Measurements from ENCODE around the gene ADAT3. TPM values are rescaled to one million over a fixed set of nuclear protein-coding genes. Genes with fewer than 3 reads are reported as not detected.

ADAT3 gene
- total and polyA plus RNA-seq, 2 donors (not counting 1 experiment from before 2014, with no cell fraction given): 0.42 to 1.7 TPM

DNA sequence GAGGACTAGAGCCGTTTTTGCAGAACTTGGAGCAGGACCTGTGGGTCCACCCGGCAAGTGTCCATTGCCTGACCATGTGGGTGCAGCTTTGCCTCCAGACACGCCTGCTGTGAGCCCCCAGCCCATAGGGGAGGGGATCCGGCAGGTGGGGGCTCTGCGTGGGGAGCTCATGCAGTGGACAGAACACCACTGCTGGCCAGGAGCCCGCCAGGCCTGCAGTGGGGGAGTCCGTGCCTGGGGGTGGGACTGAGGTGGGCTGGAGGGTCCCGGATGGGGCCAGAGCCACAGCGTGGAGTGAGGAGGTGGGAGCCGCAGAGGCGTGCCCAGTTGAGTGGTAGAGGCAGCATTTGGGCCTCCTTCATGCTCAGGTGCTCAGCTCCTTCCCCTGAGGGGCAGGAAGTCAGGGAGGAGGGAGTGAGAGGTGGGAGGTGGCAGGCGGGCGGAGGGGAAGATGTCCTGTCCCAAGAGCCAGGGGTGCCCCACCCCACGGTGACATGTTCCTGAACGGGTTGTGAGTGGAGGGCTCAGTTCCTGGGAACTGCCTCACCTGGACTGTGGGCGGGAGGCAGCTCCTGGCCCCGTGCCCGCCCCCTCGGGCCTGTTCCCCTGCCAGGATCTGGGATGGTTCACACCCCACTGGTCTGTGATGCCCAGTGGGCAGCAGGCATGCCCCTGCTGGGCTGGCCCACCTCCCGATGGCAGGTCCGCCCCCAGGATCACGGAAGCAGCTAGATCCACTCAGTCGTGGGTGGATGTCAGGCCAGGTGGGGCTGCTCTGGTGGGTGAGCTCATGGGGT, 8.8 kb downstream of the ADAT3 start:
- Histone ChIP-seq H3K4me1 (ENCODE audit: control insufficient read depth, extremely low read depth, insufficient read depth, low read length) (peaks cover 2% of the 10 kb centered on the region), H3K36me3 (ENCODE audit: control insufficient read depth, insufficient read depth, low read length) (peaks cover 19% of the 10 kb centered on the region), H3K9ac (ENCODE audit: insufficient read depth, low read length) (no peak overlapping the region), H3K79me2 (ENCODE audit: control insufficient read depth, insufficient read depth, low read length) (peaks cover 41% of the 10 kb centered on the region), H3K4me2 (ENCODE audit: extremely low read depth, insufficient read depth, low read length) (no peak overlapping the region), H3K27me3 (ENCODE audit: control insufficient read depth, insufficient read depth, low read length) (no peaks in the 10 kb centered on the region), H3K4me3 (replicated peaks in 1 of 4; ENCODE audit: control extremely low read depth in 1 of 4, insufficient read depth in 1 of 4, low read depth in 3 of 4, low read length in 4 of 4) (no peak overlapping the region), H3K27ac (ENCODE audit: insufficient read depth, low read length) (no peak overlapping the region), H2AFZ (ENCODE audit: low read length) (no peak overlapping the region), H3K9me3 (ENCODE audit: control insufficient read depth, insufficient read depth, low read depth, low read length) (no peaks in the 10 kb centered on the region), H4K20me1 (ENCODE audit: control insufficient read depth, extremely low read depth, insufficient read depth, low read length) (no peaks in the 10 kb centered on the region)
- TF ChIP-seq EZH2 (IDR thresholded peaks at IDR 0.05; ENCODE audit: low read length, missing control alignments) (no peak), CTCF (conservative IDR thresholded peaks at IDR 0.05 in 1 of 2, IDR thresholded peaks at IDR 0.05 in 1 of 2; ENCODE audit: low read depth in 1 of 2, low read length in 2 of 2) (no peak)
- DNase-seq (ENCODE audit: low read depth in 2 of 2): no peak

DNA sequence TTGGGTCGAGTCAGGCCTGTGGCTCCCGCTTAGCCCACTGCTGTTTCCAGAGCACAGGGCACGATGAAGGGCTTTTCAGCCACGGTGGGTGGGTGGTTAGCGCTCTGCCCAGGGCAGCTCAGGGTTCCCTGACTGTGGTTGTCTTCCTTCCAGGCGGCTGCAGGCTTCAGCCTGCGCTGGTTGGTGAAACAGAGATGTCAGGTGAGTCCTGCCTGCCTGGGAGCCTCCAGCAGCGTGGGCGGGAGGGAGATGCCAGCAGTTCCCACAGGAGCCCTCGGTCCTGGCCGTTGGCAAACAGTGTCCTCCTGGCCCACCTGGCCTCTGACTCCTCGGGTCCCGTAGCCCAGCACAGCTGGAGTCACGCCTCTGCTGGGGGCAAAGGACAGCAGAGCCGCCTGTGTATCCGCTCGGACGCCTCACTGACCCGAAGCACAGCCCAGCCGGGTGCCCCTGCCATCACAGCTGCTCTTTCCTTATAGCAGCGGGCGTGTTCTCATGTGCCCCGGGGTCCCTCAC, 9.7 kb downstream of the ADAT3 start:
- Histone ChIP-seq H3K27me3 (ENCODE audit: control insufficient read depth, insufficient read depth, low read length) (no peaks in the 10 kb centered on the region), H3K9me3 (ENCODE audit: control insufficient read depth, insufficient read depth, low read depth, low read length) (no peaks in the 10 kb centered on the region), H3K4me1 (ENCODE audit: control insufficient read depth, extremely low read depth, insufficient read depth, low read length) (peaks cover 1% of the 10 kb centered on the region), H3K79me2 (ENCODE audit: control insufficient read depth, insufficient read depth, low read length) (peaks cover 34% of the 10 kb centered on the region), H3K36me3 (ENCODE audit: control insufficient read depth, insufficient read depth, low read length) (peaks cover 20% of the 10 kb centered on the region), H3K27ac (ENCODE audit: insufficient read depth, low read length) (no peak overlapping the region), H3K4me3 (replicated peaks in 1 of 4; ENCODE audit: control extremely low read depth in 1 of 4, insufficient read depth in 1 of 4, low read depth in 3 of 4, low read length in 4 of 4) (no peak overlapping the region), H3K4me2 (ENCODE audit: extremely low read depth, insufficient read depth, low read length) (no peak overlapping the region), H3K9ac (ENCODE audit: insufficient read depth, low read length) (no peak overlapping the region), H2AFZ (ENCODE audit: low read length) (no peak overlapping the region), H4K20me1 (ENCODE audit: control insufficient read depth, extremely low read depth, insufficient read depth, low read length) (no peaks in the 10 kb centered on the region)
- no peak for TF ChIP-seq CTCF (conservative IDR thresholded peaks at IDR 0.05 in 1 of 2, IDR thresholded peaks at IDR 0.05 in 1 of 2; ENCODE audit: low read depth in 1 of 2, low read length in 2 of 2)
- TF ChIP-seq EZH2 (IDR thresholded peaks at IDR 0.05; ENCODE audit: low read length, missing control alignments): no peak
- DNase-seq (ENCODE audit: low read depth in 2 of 2): no peak

DNA sequence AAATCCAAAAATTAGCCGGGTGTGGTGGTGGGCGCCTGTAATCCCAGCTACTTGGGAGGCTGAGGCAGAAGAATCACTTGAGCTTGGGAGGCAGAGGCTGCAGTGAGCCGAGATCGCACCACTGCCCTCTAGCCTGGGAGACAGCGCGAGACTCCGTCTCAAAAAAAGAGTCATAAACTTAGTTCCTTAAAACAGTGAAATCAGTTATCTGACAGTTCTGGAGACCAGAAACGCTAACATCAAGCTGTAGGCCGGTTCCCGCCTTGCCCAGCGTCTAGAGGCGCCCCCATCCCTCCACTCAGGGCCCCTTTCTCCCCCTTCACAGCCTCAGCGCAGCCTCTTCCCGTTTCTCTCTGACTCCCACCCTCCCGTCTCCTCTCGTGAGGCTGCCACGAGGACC, 11.9 kb downstream of the ADAT3 start:
- Histone ChIP-seq H3K9ac (ENCODE audit: insufficient read depth, low read length) (no peak overlapping the region), H3K4me3 (replicated peaks in 1 of 4; ENCODE audit: control extremely low read depth in 1 of 4, insufficient read depth in 1 of 4, low read depth in 3 of 4, low read length in 4 of 4) (no peak overlapping the region), H2AFZ (ENCODE audit: low read length) (no peak overlapping the region), H3K27me3 (ENCODE audit: control insufficient read depth, insufficient read depth, low read length) (no peaks in the 10 kb centered on the region), H3K79me2 (ENCODE audit: control insufficient read depth, insufficient read depth, low read length) (peaks cover 17% of the 10 kb centered on the region), H3K4me1 (ENCODE audit: control insufficient read depth, extremely low read depth, insufficient read depth, low read length) (no peaks in the 10 kb centered on the region), H4K20me1 (ENCODE audit: control insufficient read depth, extremely low read depth, insufficient read depth, low read length) (no peaks in the 10 kb centered on the region), H3K9me3 (ENCODE audit: control insufficient read depth, insufficient read depth, low read depth, low read length) (no peaks in the 10 kb centered on the region), H3K27ac (ENCODE audit: insufficient read depth, low read length) (no peak overlapping the region), H3K4me2 (ENCODE audit: extremely low read depth, insufficient read depth, low read length) (no peak overlapping the region), H3K36me3 (ENCODE audit: control insufficient read depth, insufficient read depth, low read length) (peaks cover 31% of the 10 kb centered on the region)
- DNase-seq (ENCODE audit: low read depth in 2 of 2): no peak
- no peak for TF ChIP-seq EZH2 (IDR thresholded peaks at IDR 0.05; ENCODE audit: low read length, missing control alignments)
- TF ChIP-seq CTCF (conservative IDR thresholded peaks at IDR 0.05 in 1 of 2, IDR thresholded peaks at IDR 0.05 in 1 of 2; ENCODE audit: low read depth in 1 of 2, low read length in 2 of 2): no peak
